Fibroblast of skin of back (primary cell): ENCODE data around the gene FAM20C.
"Not testable (repeated sequence)": the region's sequence is repeated elsewhere in the genome, so short reads cannot be mapped to it uniquely, and the experiment has no call there.

Source experiments
- DNase-seq: peaks from one replicate; pipeline ENCODE4 v3.0.0-alpha.2; 2013

FAM20C gene

GRCh38 chr7:193481-194251 is 1.3 kb downstream of the FAM20C start:
- DNase-seq = peak; percentile 11

GRCh38 chr7:194252-195009 is 2.1 kb downstream of the FAM20C start:
- peak; percentile 28 for DNase-seq

GRCh38 chr7:195010-195829 is 2.8 kb downstream of the FAM20C start:
- DNase-seq = peak; percentile 30

- DNase-seq = no peak
Measured at GRCh38 chr7:195830-196128, 3.4 kb downstream of the FAM20C start.

GRCh38 chr7:196283-196682 is 3.9 kb downstream of the FAM20C start:
- DNase-seq = no peak

- DNase-seq = no peak
Measured at GRCh38 chr7:196778-197321, 4.5 kb downstream of the FAM20C start.

- DNase-seq = no peak
Measured at GRCh38 chr7:197413-198335, 5.3 kb downstream of the FAM20C start.

GRCh38 chr7:199483-200249 is 7.3 kb downstream of the FAM20C start:
- DNase-seq = no peak

- no peak for DNase-seq
Measured at GRCh38 chr7:200290-200689, 7.9 kb downstream of the FAM20C start.

GRCh38 chr7:200704-201103 is 8.3 kb downstream of the FAM20C start:
- DNase-seq = no peak

- no peak for DNase-seq
Measured at GRCh38 chr7:204326-204725, 12.0 kb downstream of the FAM20C start.

GRCh38 chr7:205115-206010 is 13.0 kb downstream of the FAM20C start:
- DNase-seq = no peak

- DNase-seq = not testable (repeated sequence)
Measured at GRCh38 chr7:206351-206750, 14.0 kb downstream of the FAM20C start.

- no peak for DNase-seq
Measured at GRCh38 chr7:207418-208129, 15.2 kb downstream of the FAM20C start.

GRCh38 chr7:208130-208673 is 15.8 kb downstream of the FAM20C start:
- no peak for DNase-seq

GRCh38 chr7:208816-209215 is 16.4 kb downstream of the FAM20C start:
- DNase-seq = no peak

- no peak for DNase-seq
Measured at GRCh38 chr7:209416-209815, 17.0 kb downstream of the FAM20C start.

- no peak for DNase-seq
Measured at GRCh38 chr7:209906-210305, 17.5 kb downstream of the FAM20C start.

GRCh38 chr7:210401-210925 is 18.1 kb downstream of the FAM20C start:
- no peak for DNase-seq
